Activated CD4-positive, alpha-beta T cell treated with anti-CD3 and anti-CD28 coated beads, Interleukin-2, amount 10 ng/mL, durations not matched to agents 7 days and 5 days (primary cell): ENCODE results near the gene LATS1. TPM values are rescaled to one million over a fixed set of nuclear protein-coding genes. Genes with fewer than 3 reads are reported as not detected.
"Not testable (repeated sequence)": the region's sequence is repeated elsewhere in the genome, so short reads cannot be mapped to it uniquely, and the experiment has no call there.

ENCODE experiments used
- CTCF ChIA-PET: fragments of 350-600 bp; sonication (Branson Sonifier 250); formaldehyde crosslinking; loops from one replicate; lab custom pipeline; 2021; ENCODE audit warnings: antibody characterized with exemption; lab: Charles Lee
- POLR2A ChIA-PET: fragments of 350-600 bp; sonication (Branson Sonifier 250); formaldehyde crosslinking; loops from one replicate; lab custom pipeline; 2021; ENCODE audit warnings: antibody characterized with exemption; lab: Charles Lee
- DNase-seq: peaks from one replicate; pipeline ENCODE4 v3.0.0-alpha.2; 2020
- H3K27ac Mint-ChIP-seq: one replicate; pipeline ENCODE4 v1.8.0; 2021; ENCODE audit warnings: mild to moderate bottlenecking, moderate library complexity, mixed read lengths
- H3K27me3 Mint-ChIP-seq: one replicate; pipeline ENCODE4 v1.8.0; 2021; ENCODE audit warnings: mixed read lengths
- H3K36me3 Mint-ChIP-seq: one replicate; pipeline ENCODE4 v1.8.0; 2021; ENCODE audit warnings: low read depth, mixed read lengths
- H3K4me1 Mint-ChIP-seq: one replicate; pipeline ENCODE4 v1.8.0; 2021; ENCODE audit warnings: mixed read lengths
- H3K4me3 Mint-ChIP-seq: one replicate; pipeline ENCODE4 v1.8.0; 2021; ENCODE audit warnings: mild to moderate bottlenecking, moderate library complexity, mixed read lengths
- H3K9me3 Mint-ChIP-seq: one replicate; pipeline ENCODE4 v1.8.0; 2021; ENCODE audit warnings: mixed read lengths
- total RNA-seq, 2 experiments: library from RNA; stranded (reverse); gene quantifications; one replicate each; pipeline ENCODE4 v1.2.3, GENCODE V29; 2021

The LATS1 gene
- total RNA-seq, 2 experiments from 2014 or later, result 34.9 to 37.3 TPM

GRCh38 chr6:149750136-149750609, 32.3 kb upstream of the LATS1 start:
- Mint-ChIP-seq H3K4me1 (peaks cover 50% of the 10 kb centered on the region), H3K36me3 (peaks cover 13% of the 10 kb centered on the region), H3K27ac (peak overlapping the region; percentile 89), H3K9me3 (no peaks in the 10 kb centered on the region), H3K4me3 (peak overlapping the region; percentile 82), H3K27me3 (no peaks in the 10 kb centered on the region)
- ChIA-PET POLR2A (no interaction called here), CTCF (interaction anchor here (1.4 kb wide), 1 partner anchor 17 kb away, joined by 3 read pairs; no protein-coding TSS in a partner anchor)
- peak; percentile 62 for DNase-seq

- Mint-ChIP-seq H3K36me3 (peaks cover 13% of the 10 kb centered on the region), H3K4me1 (peaks cover 50% of the 10 kb centered on the region), H3K27ac (peak within 1 kb of the TSS; percentile 89), H3K27me3 (no peaks in the 10 kb centered on the region), H3K4me3 (peak within 1 kb of the TSS; percentile 82), H3K9me3 (no peaks in the 10 kb centered on the region)
- ChIA-PET POLR2A (no interaction called here), CTCF (interaction anchor here (1.1 to 1.5 kb wide), 3 partner anchors 8 to 20 kb away, joined by 3 to 6 read pairs (median 3); no protein-coding TSS in a partner anchor)
- DNase-seq, result peak; percentile 88
Observed at GRCh38 chr6:149749594-149750135, 31.8 kb upstream of the LATS1 start, which contains the start of gene PCMT1. Gene PCMT1 (plus strand): TSS chr6:149749741. CDS start chr6:149749902, 161 bp downstream.

GRCh38 chr6:149749082-149749593, 31.2 kb upstream of the LATS1 start:
- CTCF ChIA-PET, result interaction anchor here (0.6 to 1.5 kb wide), 3 partner anchors 8 to 265 kb away, joined by 3 to 6 read pairs (median 3); no protein-coding TSS in a partner anchor
- H3K4me1 Mint-ChIP-seq, result peaks cover 48% of the 10 kb centered on the region

GRCh38 chr6:149746147-149746946, 28.4 kb upstream of the LATS1 start, which contains the start of gene NUP43:
Gene NUP43 (minus strand): TSS chr6:149746529. CDS start chr6:149746495, 34 bp downstream.
- CTCF ChIA-PET, result interaction anchor here (0.6 to 2.1 kb wide), 8 partner anchors 11 to 56 kb away, joined by 3 to 11 read pairs (median 4); partner anchors contain the start of gene LATS1
- POLR2A ChIA-PET, result interaction anchor here (0.8 kb wide), 1 partner anchor 684 kb away, joined by 3 read pairs; no protein-coding TSS in a partner anchor

More at GRCh38 chr6:149749082-149749593, 31.2 kb upstream of the LATS1 start:
- Mint-ChIP-seq H3K36me3 (peaks cover 13% of the 10 kb centered on the region), H3K27ac (peak overlapping the region; percentile 89), H3K4me3 (peak overlapping the region; percentile 82)
- POLR2A ChIA-PET, DNase-seq, H3K9me3 Mint-ChIP-seq, H3K27me3 Mint-ChIP-seq: not testable (repeated sequence)

GRCh38 chr6:149745252-149745651, 27.4 kb upstream of the LATS1 start:
- H3K27ac Mint-ChIP-seq, result peak overlapping the region; percentile 95
- DNase-seq, H3K27me3 Mint-ChIP-seq, H3K9me3 Mint-ChIP-seq: not testable (repeated sequence)
- CTCF ChIA-PET, result interaction anchor here (0.6 to 2.1 kb wide), 6 partner anchors 8 to 50 kb away, joined by 3 to 11 read pairs (median 4); no protein-coding TSS in a partner anchor
- peaks cover 31% of the 10 kb centered on the region for H3K36me3 Mint-ChIP-seq
- POLR2A ChIA-PET, result interaction anchor here (0.8 kb wide), 1 partner anchor 685 kb away, joined by 3 read pairs; no protein-coding TSS in a partner anchor
- peak overlapping the region; percentile 100 for H3K4me3 Mint-ChIP-seq
- H3K4me1 Mint-ChIP-seq, result peaks cover 25% of the 10 kb centered on the region

More at GRCh38 chr6:149746147-149746946, 28.4 kb upstream of the LATS1 start, which contains the start of gene NUP43:
- H3K27me3 Mint-ChIP-seq, result no peaks in the 10 kb centered on the region
- H3K36me3 Mint-ChIP-seq, result peaks cover 26% of the 10 kb centered on the region
- peak within 1 kb of the TSS; percentile 95 for H3K27ac Mint-ChIP-seq
- H3K4me1 Mint-ChIP-seq, result peaks cover 33% of the 10 kb centered on the region
- peak; percentile 95 for DNase-seq
- peak within 1 kb of the TSS; percentile 100 for H3K4me3 Mint-ChIP-seq
- no peaks in the 10 kb centered on the region for H3K9me3 Mint-ChIP-seq

GRCh38 chr6:149734915-149735314, 17.0 kb upstream of the LATS1 start:
- Mint-ChIP-seq H3K27ac (no peak overlapping the region), H3K36me3 (peaks cover 43% of the 10 kb centered on the region), H3K27me3 (no peaks in the 10 kb centered on the region), H3K4me3 (no peak overlapping the region), H3K4me1 (peaks cover 10% of the 10 kb centered on the region), H3K9me3 (no peaks in the 10 kb centered on the region)
- POLR2A ChIA-PET, result no interaction called here
- no peak for DNase-seq
- CTCF ChIA-PET, result interaction anchor here (0.9 to 2.7 kb wide), 2 partner anchors 11 to 18 kb away, joined by 3 to 11 read pairs; partner anchors contain the start of gene NUP43

- H3K4me3 Mint-ChIP-seq, result no peak overlapping the region
- DNase-seq, result no peak
- H3K4me1 Mint-ChIP-seq, result peaks cover 22% of the 10 kb centered on the region
- ChIA-PET POLR2A (interaction anchor here (0.6 kb wide), 1 partner anchor 26 kb away, joined by 3 read pairs; no protein-coding TSS in a partner anchor), CTCF (interaction anchor here (1.0 to 1.1 kb wide), 2 partner anchors 35 to 61 kb away, joined by 4 read pairs; no protein-coding TSS in a partner anchor)
- no peaks in the 10 kb centered on the region for H3K9me3 Mint-ChIP-seq
- peaks cover 48% of the 10 kb centered on the region for H3K36me3 Mint-ChIP-seq
- H3K27me3 Mint-ChIP-seq, result no peaks in the 10 kb centered on the region
- H3K27ac Mint-ChIP-seq, result no peak overlapping the region
Observed at GRCh38 chr6:149733089-149733720, 15.3 kb upstream of the LATS1 start.

- POLR2A ChIA-PET, result no interaction called here
- no peak overlapping the region for H3K4me3 Mint-ChIP-seq
- DNase-seq, result no peak
- H3K9me3 Mint-ChIP-seq, result no peaks in the 10 kb centered on the region
- CTCF ChIA-PET, result interaction anchor here (1.8 kb wide), 1 partner anchor 8 kb away, joined by 6 read pairs; no protein-coding TSS in a partner anchor
- H3K36me3 Mint-ChIP-seq, result peaks cover 51% of the 10 kb centered on the region
- H3K27ac Mint-ChIP-seq, result no peak overlapping the region
- peaks cover 27% of the 10 kb centered on the region for H3K4me1 Mint-ChIP-seq
- no peaks in the 10 kb centered on the region for H3K27me3 Mint-ChIP-seq
Observed at GRCh38 chr6:149729824-149730223, 11.9 kb upstream of the LATS1 start.

GRCh38 chr6:149728499-149729234, 10.8 kb upstream of the LATS1 start:
- ChIA-PET POLR2A (no interaction called here), CTCF (interaction anchor here (1.7 kb wide), 1 partner anchor 17 kb away, joined by 4 read pairs; the partner anchor contains the start of gene NUP43)
- peak overlapping the region; percentile 83 for H3K27ac Mint-ChIP-seq
- peaks cover 57% of the 10 kb centered on the region for H3K36me3 Mint-ChIP-seq
- peak overlapping the region; percentile 14 for H3K4me3 Mint-ChIP-seq
- no peak for DNase-seq
- no peaks in the 10 kb centered on the region for H3K9me3 Mint-ChIP-seq
- H3K4me1 Mint-ChIP-seq, result peaks cover 32% of the 10 kb centered on the region
- H3K27me3 Mint-ChIP-seq, result no peaks in the 10 kb centered on the region

- H3K27ac Mint-ChIP-seq, result peak overlapping the region; percentile 83
- DNase-seq, result no peak
- no peaks in the 10 kb centered on the region for H3K27me3 Mint-ChIP-seq
- POLR2A ChIA-PET, result no interaction called here
- CTCF ChIA-PET, result interaction anchor here (1.7 kb wide), 1 partner anchor 18 kb away, joined by 4 read pairs; the partner anchor contains the start of gene NUP43
- H3K36me3 Mint-ChIP-seq, result peaks cover 56% of the 10 kb centered on the region
- H3K9me3 Mint-ChIP-seq, result no peaks in the 10 kb centered on the region
- H3K4me1 Mint-ChIP-seq, result peaks cover 33% of the 10 kb centered on the region
- H3K4me3 Mint-ChIP-seq, result peak overlapping the region; percentile 14
Observed at GRCh38 chr6:149727793-149728498, 10.0 kb upstream of the LATS1 start.

- no peak overlapping the region for H3K27ac Mint-ChIP-seq
- peaks cover 51% of the 10 kb centered on the region for H3K36me3 Mint-ChIP-seq
- H3K27me3 Mint-ChIP-seq, result no peaks in the 10 kb centered on the region
- DNase-seq, result no peak
- CTCF ChIA-PET, result no interaction called here
- H3K4me1 Mint-ChIP-seq, result peaks cover 33% of the 10 kb centered on the region
- no peaks in the 10 kb centered on the region for H3K9me3 Mint-ChIP-seq
- H3K4me3 Mint-ChIP-seq, result no peak overlapping the region
- POLR2A ChIA-PET, result no interaction called here
Observed at GRCh38 chr6:149725785-149726184, 7.9 kb upstream of the LATS1 start.
